CD14-positive monocyte (primary cell): ENCODE data around the gene TTLL13. TPM values are rescaled to one million over a fixed set of nuclear protein-coding genes. Genes with fewer than 3 reads are reported as not detected.

Experiments
- DNase-seq, 3 donors: peaks; one replicate each; pipeline ENCODE4 v3.0.0-alpha.2; 2011 to 2022
- H2AFZ ChIP-seq: 2 replicates; pipeline ENCODE4 v1.6.0; 2012; ENCODE audit warnings: mild to moderate bottlenecking, low read depth, low read length, inconsistent platforms; ENCODE audit not compliant: insufficient read depth, poor library complexity, severe bottlenecking
- H3K27ac ChIP-seq, 2 donors: 1 replicate in 1 of 2; 2 replicates in 1 of 2; pipeline ENCODE4 v1.5.1; 2012 to 2013; ENCODE audit warnings: low read length in 2 of 2, control low read depth in 1 of 2, inconsistent platforms in 1 of 2, low read depth in 1 of 2, mild to moderate bottlenecking in 1 of 2
- H3K27me3 ChIP-seq, 2 donors: one replicate each; pipeline versions ENCODE4 v1.6.0 to v1.6.1; 2011 to 2013; ENCODE audit warnings: low read length in 2 of 2; ENCODE audit not compliant: control insufficient read depth in 2 of 2, insufficient read depth in 2 of 2
- H3K36me3 ChIP-seq, 2 donors: replicated peaks in 1 of 2; 1 replicate in 1 of 2; 2 replicates in 1 of 2; pipeline versions ENCODE4 v1.5.1 to v1.6.1; 2012 to 2013; ENCODE audit warnings: low read length in 2 of 2, control low read depth in 1 of 2, inconsistent platforms in 1 of 2, mild to moderate bottlenecking in 1 of 2; ENCODE audit not compliant: insufficient read depth in 2 of 2, control insufficient read depth in 1 of 2
- H3K4me1 ChIP-seq, 2 donors: 1 replicate in 1 of 2; 2 replicates in 1 of 2; pipeline versions ENCODE4 v1.5.1 to v1.6.1; 2012 to 2013; ENCODE audit warnings: low read length in 2 of 2, control low read depth in 1 of 2, inconsistent platforms in 1 of 2, mild to moderate bottlenecking in 1 of 2, moderate library complexity in 1 of 2; ENCODE audit not compliant: insufficient read depth in 2 of 2, control insufficient read depth in 1 of 2
- H3K4me2 ChIP-seq: replicated peaks from 2 replicates; pipeline ENCODE3; 2012; ENCODE audit warnings: low read length, moderate library complexity, mild to moderate bottlenecking; ENCODE audit not compliant: poor library complexity, severe bottlenecking; ENCODE audit errors: extremely low read depth
- H3K4me3 ChIP-seq, 3 experiments: fragments of 200-600 bp in 1 of 3; sonication (generic) in 1 of 3; replicated peaks in 1 of 3; 1 replicate in 2 of 3; 2 replicates in 1 of 3; pipeline ENCODE4 v1.5.1; 2011 to 2013; ENCODE audit warnings: low read length in 3 of 3, mild to moderate bottlenecking in 3 of 3, control low read depth in 2 of 3, low read depth in 2 of 3, inconsistent platforms in 1 of 3, moderate library complexity in 1 of 3
- H3K79me2 ChIP-seq: 2 replicates; pipeline ENCODE4 v1.6.0; 2012; ENCODE audit warnings: mild to moderate bottlenecking, control low read depth, inconsistent platforms, low read length, moderate library complexity; ENCODE audit not compliant: insufficient read depth
- H3K9ac ChIP-seq: 2 replicates; pipeline ENCODE4 v1.6.0; 2017; ENCODE audit warnings: low read length, mild to moderate bottlenecking; ENCODE audit not compliant: insufficient read depth, poor library complexity, severe bottlenecking
- H3K9me3 ChIP-seq, 2 donors: replicated peaks in 1 of 2; 1 replicate in 1 of 2; 2 replicates in 1 of 2; pipeline versions ENCODE4 v1.5.1 to v1.6.1; 2012 to 2013; ENCODE audit warnings: low read length in 2 of 2, control low read depth in 1 of 2; ENCODE audit not compliant: control insufficient read depth in 1 of 2, insufficient read depth in 1 of 2
- H4K20me1 ChIP-seq: 2 replicates; pipeline ENCODE4 v1.6.0; 2012; ENCODE audit warnings: mild to moderate bottlenecking, low read length, control low read depth, moderate library complexity; ENCODE audit not compliant: insufficient read depth
- H3K27ac Mint-ChIP-seq, 7 donors: one replicate each; pipeline ENCODE4 v1.8.0; 2020; ENCODE audit warnings: mild to moderate bottlenecking in 7 of 7, mixed read lengths in 7 of 7, moderate library complexity in 6 of 7, inconsistent platforms in 2 of 7
- H3K27me3 Mint-ChIP-seq, 3 donors: one replicate each; pipeline ENCODE4 v1.8.0; 2021 to 2022; ENCODE audit warnings: low read depth in 3 of 3, mild to moderate bottlenecking in 3 of 3, mixed read lengths in 3 of 3, moderate library complexity in 3 of 3, inconsistent platforms in 1 of 3
- H3K36me3 Mint-ChIP-seq, 2 donors: one replicate each; pipeline ENCODE4 v1.8.0; 2020; ENCODE audit warnings: mixed read lengths in 2 of 2, inconsistent platforms in 1 of 2, mild to moderate bottlenecking in 1 of 2
- H3K4me1 Mint-ChIP-seq: one replicate; pipeline ENCODE4 v1.8.0; 2020; ENCODE audit warnings: mild to moderate bottlenecking, mixed read lengths
- H3K4me3 Mint-ChIP-seq, 2 donors: one replicate each; pipeline ENCODE4 v1.8.0; 2020; ENCODE audit warnings: mild to moderate bottlenecking in 2 of 2, mixed read lengths in 2 of 2, moderate library complexity in 1 of 2
- H3K9me3 Mint-ChIP-seq, 7 donors: one replicate each; pipeline ENCODE4 v1.8.0; 2020 to 2022; ENCODE audit warnings: mixed read lengths in 7 of 7, mild to moderate bottlenecking in 6 of 7, moderate library complexity in 6 of 7, inconsistent platforms in 2 of 7
- CTCF ChIP-seq: fragments of 200-600 bp; IDR thresholded peaks from one replicate; pipeline ENCODE4 v1.8.0; 2022; ENCODE audit warnings: antibody characterized with exemption, mild to moderate bottlenecking
- WGBS: methylation state at CpG from one replicate; pipeline ENCODE4 v1.1.5; 2013; ENCODE audit warnings: missing lambda C conversion rate; ENCODE audit not compliant: insufficient coverage; 5-methylcytosine and 5-hydroxymethylcytosine counted together
- intact Hi-C, 2 donors: fragments of 100-400 bp; cut with micrococcal nuclease; formaldehyde crosslinking; loops; one replicate each; pipeline versions ENCODE4 v1.15.0 to v1.15.1; 2023
- polyA plus RNA-seq, 3 donors: library from polyadenylated mRNA; depleted of rRNA in 1 of 3; unstranded in 2 of 3; stranded (reverse) in 1 of 3; fragments of 300-500 nt in 2 of 3; fragments of >200 nt in 1 of 3; fragmentation: Illumina TruSeq in 2 of 3; gene quantifications; 1 replicate in 2 of 3; 2 replicates in 1 of 3; pipeline ENCODE4 v1.2.3, GENCODE V29; 2012 to 2021

TTLL13 gene
- polyA plus RNA-seq, 3 donors, result 0.08 to 0.13 TPM; not detected in 1

GRCh38 chr15:90234096-90234988, 15.0 kb upstream of the TTLL13 start, which contains the start of gene GDPGP1:
GDPGP1 (plus strand) TSS chr15:90234209; CDS start chr15:90240909, 6,700 bp downstream.
- H3K9me3 ChIP-seq, result no peaks in the 10 kb centered on the region
- Mint-ChIP-seq H3K4me3 (peak within 1 kb of the TSS; percentile 80 to 90), H3K36me3 (peaks cover 44 to 57% of the 10 kb centered on the region in 2 donors), H3K27me3 (peaks cover 0 to 1% (median 0%) of the 10 kb centered on the region in 3 donors), H3K9me3 (peaks cover 0 to 2% (median 0%) of the 10 kb centered on the region in 7 donors), H3K4me1 (peaks cover 42% of the 10 kb centered on the region), H3K27ac (peak within 1 kb of the TSS; percentile 88 to 96 (median 93))
- H3K9ac ChIP-seq, result peak within 1 kb of the TSS; percentile 95
- peak within 1 kb of the TSS; percentile 78 to 95 for H3K27ac ChIP-seq
- no peak for TF ChIP-seq CTCF
- peak within 1 kb of the TSS; percentile 73 to 96 (median 91) for H3K4me3 ChIP-seq
- H3K36me3 ChIP-seq, result peaks cover 24 to 39% of the 10 kb centered on the region in 2 donors
- peak within 1 kb of the TSS; percentile 70 for H2AFZ ChIP-seq
- peaks cover 21% of the 10 kb centered on the region for H4K20me1 ChIP-seq
- peaks cover 32% of the 10 kb centered on the region for H3K79me2 ChIP-seq
- peaks cover 41 to 47% of the 10 kb centered on the region in 2 donors for H3K4me1 ChIP-seq
- H3K27me3 ChIP-seq, result no peaks in the 10 kb centered on the region
- WGBS, result under 1% methylated on average over 39 of the region's 49 CpGs
- intact Hi-C loops, result loop anchor here (2.0 to 10.0 kb wide), 4 partner anchors 30 to 660 kb away; partner anchors contain the start of genes NGRN (in 2 of the 2), IQGAP1 (in 1 of the 2) and TICRR (in 1 of the 2)
- peak in 2 of 3 donors; percentile 51 to 57 for DNase-seq
- H3K4me2 ChIP-seq, result peak within 1 kb of the TSS; percentile 94

- Histone ChIP-seq H3K27ac (no peak overlapping the region), H3K4me3 (no peak overlapping the region), H4K20me1 (no peaks in the 10 kb centered on the region), H3K9me3 (no peaks in the 10 kb centered on the region), H3K4me1 (peaks cover 7 to 8% of the 10 kb centered on the region in 2 donors), H3K4me2 (no peak overlapping the region), H3K9ac (no peak overlapping the region), H3K27me3 (no peaks in the 10 kb centered on the region), H3K36me3 (peaks cover 18 to 38% of the 10 kb centered on the region in 2 donors), H3K79me2 (peaks cover 3% of the 10 kb centered on the region), H2AFZ (no peak overlapping the region)
- Mint-ChIP-seq H3K9me3 (peaks cover 0 to 5% (median 0%) of the 10 kb centered on the region in 7 donors), H3K4me3 (no peak overlapping the region), H3K27ac (peak overlapping the region in 2 of 7 donors; percentile 7 to 69), H3K4me1 (peaks cover 13% of the 10 kb centered on the region), H3K36me3 (peaks cover 31 to 43% of the 10 kb centered on the region in 2 donors), H3K27me3 (peaks cover 0 to 1% (median 1%) of the 10 kb centered on the region in 3 donors)
- no CpG with 5 or more reads among the region's 3 CpGs for WGBS
- DNase-seq, result peak in 1 of 3 donors; percentile 41
- intact Hi-C loops, result loop anchor here in 1 of 2 donors (10.0 kb wide), 2 partner anchors 145 to 665 kb away; partner anchors contain the start of genes IQGAP1 and TICRR
- no peak for TF ChIP-seq CTCF
Measured at GRCh38 chr15:90239371-90239770, 10.0 kb upstream of the TTLL13 start.
